Bone marrow (tissue), 2 donors: ENCODE results near the gene ZMYND10.
A peak's percentile ranks its signal among the peaks of the same experiment; 100 is the strongest.

Experiments
- DNase-seq, 2 donors: peaks; one replicate each; lab custom pipeline; 2025; lab: John Stamatoyannopoulos, UW

The ZMYND10 gene

DNA sequence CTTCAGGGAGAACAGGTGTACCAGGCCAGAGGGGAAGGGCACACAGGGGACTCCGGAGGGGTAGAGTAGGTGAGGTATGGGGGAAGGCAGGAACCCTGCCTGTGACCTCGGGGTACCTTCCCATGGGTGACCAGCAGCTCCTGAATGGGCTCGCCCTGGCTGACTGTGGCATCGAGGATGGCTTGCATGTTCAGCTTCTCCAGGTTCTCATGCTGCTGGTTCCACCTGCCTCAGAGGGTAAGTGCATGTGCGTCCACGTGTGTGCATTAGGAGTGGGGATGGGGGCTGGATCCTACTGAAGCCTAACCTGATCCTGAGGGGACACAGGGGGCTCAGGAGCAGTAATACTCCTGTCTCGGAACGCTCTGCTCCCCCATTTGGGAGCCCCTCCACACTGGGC lies 524 bp downstream of the ZMYND10 start:
- no peak for DNase-seq

GRCh38 chr3:50342813-50343633 lies 2.5 kb downstream of the ZMYND10 start:
- no peak for DNase-seq

GRCh38 chr3:50341996-50342650 lies 3.4 kb downstream of the ZMYND10 start:
- no peak for DNase-seq

GRCh38 chr3:50341537-50341936 lies 4.0 kb downstream of the ZMYND10 start:
- DNase-seq = no peak

DNA sequence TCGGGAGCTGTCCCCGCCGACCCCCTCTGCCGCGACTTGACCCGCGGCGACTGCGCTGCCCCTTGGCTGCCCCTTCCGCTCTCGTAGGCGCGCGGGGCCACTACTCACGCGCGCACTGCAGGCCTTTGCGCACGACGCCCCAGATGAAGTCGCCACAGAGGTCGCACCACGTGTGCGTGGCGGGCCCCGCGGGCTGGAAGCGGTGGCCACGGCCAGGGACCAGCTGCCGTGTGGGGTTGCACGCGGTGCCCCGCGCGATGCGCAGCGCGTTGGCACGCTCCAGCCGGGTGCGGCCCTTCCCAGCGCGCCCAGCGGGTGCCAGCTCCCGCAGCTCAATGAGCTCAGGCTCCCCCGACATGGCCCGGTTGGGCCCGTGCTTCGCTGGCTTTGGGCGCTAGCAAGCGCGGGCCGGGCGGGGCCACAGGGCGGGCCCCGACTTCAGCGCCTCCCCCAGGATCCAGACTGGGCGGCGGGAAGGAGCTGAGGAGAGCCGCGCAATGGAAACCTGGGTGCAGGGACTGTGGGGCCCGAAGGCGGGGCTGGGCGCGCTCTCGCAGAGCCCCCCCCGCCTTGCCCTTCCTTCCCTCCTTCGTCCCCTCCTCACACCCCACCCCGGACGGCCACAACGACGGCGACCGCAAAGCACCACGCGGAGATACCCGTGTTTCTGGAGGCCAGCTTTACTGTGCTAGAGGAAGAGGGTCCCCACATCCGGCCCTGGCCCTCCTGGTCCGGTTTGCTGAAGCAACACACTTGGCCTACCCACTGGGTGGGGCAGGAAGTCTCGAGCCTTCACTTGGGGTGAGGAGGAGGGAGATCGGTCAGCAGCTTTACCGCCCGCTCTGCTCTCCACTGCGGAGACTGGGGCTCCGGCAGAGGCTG lies 4.8 kb downstream of the ZMYND10 start, which contains the start of gene RASSF1:
Gene RASSF1, minus strand, starts transcription at position 389 of the 882 bp plus-strand sequence. Its CDS starts 31 bp downstream, at position 358.
- DNase-seq = peak; percentile 12 to 60

DNA sequence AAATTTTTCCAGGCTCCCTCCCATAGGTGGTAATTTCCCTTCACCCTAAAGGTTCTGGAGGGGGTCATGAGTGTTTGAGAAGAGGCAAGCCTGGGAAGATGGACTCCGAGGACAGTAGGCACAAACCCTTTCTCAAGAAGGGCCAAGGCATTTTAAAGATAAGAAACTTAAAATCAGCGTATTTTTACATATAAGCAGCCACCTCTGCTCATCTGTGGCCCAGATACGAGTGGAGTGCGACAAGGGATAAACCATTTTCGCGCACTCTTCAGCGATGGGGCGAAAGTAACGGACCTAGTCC lies 5.4 kb downstream of the ZMYND10 start:
- DNase-seq = no peak

DNA sequence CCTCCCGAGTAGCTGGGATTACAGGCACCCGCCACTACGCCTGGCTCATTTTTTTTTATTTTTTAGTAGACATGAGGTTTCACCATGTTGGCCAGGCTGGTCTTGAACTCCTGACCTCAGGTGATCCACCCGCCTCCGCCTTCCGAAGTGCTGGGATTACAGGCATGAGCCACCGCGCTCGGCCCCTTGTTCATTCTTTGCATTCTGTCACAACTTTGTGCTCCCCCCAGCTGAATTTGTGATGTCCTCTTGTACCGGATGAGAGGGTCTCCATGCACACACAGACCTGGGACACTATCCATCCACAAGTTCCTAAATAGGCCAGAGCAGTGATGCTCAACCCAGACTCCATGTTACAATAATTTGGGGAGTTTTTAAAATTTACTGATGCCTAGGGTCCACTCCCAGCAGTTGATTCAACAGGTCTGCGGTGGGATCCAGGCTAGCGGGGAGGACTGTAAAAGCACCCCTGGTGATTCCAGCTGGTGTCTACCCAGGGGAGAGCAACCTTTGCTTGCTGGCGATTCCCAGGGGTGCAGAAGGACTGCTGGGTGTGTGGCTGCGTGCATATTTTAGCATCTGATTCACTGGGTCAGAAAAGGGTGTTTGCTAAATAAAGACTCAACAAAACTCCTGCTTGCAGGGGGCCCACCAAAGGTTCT lies 5.9 kb downstream of the ZMYND10 start:
- no peak for DNase-seq

DNA sequence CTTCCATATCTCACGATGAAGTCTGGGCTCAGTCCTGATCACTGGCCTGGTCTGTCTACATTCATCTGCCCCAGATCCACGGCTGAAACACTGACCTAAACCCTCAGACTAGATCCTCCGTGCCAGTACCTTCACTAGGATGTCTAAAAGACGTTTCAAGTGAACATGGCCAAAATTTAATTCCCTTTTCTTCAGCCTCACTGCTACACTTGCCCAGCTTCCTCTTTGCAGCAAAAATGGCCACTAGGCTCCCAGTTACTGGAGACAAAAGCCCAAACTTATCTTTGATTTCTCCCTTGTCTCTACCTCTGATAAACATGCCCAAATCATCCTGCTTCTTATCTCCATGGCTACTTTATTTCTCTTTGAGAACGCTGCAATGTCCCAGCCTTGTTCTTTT lies 6.6 kb downstream of the ZMYND10 start:
- peak in 1 of 2 donors; percentile 31 for DNase-seq

DNA sequence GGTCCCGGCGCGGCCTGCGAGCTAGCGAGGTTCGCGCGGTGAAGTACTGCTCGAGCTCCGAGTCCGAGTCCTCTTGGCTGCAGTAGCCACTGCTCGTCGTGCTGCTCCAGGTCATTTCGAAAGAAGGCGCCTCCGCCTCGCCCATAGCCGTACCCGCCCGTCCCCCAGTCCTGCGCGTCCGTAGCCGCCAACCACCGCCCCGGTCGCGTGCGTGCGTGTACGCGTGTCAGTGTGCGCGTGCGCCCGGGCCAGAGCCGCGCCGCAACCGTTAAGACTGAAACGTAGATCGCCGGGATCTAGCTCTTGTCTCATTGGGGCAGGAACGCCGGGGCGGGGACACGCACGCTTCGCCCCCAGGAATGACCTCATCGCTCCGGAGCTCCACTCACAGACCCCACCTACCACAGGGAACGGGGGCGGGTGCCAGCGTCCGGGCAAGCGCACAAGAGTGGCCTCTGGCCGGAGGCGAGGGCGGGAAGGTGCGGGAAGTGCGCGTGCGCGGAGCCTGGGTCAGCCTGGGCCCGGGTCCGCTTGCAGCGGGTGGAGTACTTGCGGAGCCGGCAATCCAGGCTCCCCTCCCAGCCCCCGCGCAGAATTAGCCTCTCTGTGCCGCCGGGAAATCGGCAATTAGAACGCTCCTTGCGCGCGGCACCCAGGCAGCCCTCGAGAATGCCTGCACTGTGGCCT lies 8.2 kb downstream of the ZMYND10 start:
- DNase-seq = peak; percentile 83 to 95

DNA sequence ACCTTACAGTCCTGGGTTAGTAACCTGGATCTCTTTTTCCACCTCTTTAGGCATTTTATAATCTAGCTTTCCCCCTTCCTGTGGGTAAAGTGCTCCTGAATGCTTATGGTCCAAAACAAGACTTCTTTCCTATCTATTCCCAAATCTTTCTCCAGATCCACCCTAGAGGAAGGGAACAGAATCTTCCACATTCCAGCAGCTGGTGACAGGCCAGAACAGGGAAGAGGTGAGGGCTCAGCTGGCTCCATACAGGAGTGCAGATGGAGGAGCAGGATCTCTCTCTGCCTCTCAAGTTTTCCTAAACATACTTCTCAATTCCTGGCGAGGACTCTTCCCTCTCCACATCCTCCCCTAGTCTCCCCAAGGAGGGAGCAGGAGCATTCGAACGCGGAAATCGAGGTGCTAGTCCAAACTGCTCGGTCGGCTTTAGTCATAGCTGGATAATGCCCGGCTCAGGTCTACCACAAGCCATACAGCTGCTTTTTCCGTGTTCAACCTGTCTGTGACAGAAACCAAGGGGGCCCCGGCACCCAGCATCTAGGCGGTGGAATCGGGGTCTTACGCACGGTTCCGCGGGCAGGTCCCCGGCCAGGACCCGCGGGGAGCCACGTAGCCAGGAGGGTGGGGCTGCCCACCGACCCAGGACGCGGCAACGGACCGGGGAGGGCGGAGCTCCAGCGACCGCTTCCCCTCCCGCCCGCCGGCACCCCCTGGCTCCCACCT lies 8.9 kb downstream of the ZMYND10 start:
- DNase-seq = no peak

DNA sequence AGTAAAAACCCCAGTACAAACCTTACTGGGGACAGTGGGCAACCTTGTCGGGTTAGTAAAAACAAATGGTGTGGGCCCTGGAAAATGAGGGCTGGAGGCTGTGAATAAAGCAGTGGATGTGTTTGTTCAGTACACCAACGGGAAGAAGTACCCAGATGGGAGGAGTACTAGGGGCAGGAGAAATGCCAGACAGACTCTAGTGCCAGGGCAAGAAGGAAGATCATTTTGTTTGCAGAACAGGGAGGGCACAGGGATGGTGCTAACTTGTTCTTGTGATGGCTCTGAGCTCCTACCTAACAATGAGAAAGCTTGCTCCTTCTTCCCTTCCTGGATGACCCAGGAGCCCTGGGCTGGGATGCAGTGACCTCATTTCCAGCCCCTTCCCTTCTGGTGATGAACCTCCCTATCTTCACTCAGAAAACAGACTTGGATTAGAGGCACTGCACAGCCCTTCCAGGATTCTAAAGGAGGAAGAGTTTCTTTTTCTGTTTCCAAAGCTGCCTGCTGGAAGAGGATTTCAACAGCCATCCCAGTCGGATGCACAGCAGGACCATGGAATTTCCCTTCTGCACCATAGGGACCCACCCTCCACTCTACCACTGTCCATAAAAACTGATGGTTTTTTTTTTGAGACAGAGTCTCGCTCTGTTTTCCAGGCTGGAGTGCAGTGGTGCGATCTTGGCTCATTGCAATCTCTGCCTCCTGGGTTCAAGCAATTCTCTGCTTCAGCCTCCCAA lies 11.0 kb downstream of the ZMYND10 start:
- no peak for DNase-seq

GRCh38 chr3:50333744-50334328 lies 11.7 kb downstream of the ZMYND10 start:
- no peak for DNase-seq

DNA sequence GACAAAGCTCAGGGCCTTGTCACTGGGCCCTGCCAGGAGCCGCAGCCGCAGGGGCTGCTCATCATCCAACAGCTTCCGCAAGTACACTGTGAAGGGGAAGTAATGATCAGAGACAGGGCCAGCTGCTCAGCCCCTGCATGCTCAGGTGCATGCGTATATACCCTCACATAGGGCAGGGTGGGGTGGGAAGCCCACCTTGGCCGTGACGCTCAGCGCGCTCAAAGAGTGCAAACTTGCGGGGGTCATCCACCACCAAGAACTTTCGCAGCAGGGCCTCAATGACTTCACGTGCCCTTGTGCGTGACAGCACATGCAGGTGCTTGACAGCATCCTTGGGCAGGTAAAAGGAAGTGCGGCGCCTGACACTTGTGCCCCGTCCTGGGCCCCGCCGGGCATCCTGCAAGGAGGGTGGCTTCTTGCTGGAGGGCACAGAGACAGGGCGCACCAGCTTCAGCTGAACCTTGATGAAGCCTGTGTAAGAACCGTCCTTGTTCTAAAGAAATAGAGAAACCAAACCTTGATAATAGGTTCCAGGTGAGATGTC lies 14.1 kb downstream of the ZMYND10 start:
- DNase-seq = no peak

DNA sequence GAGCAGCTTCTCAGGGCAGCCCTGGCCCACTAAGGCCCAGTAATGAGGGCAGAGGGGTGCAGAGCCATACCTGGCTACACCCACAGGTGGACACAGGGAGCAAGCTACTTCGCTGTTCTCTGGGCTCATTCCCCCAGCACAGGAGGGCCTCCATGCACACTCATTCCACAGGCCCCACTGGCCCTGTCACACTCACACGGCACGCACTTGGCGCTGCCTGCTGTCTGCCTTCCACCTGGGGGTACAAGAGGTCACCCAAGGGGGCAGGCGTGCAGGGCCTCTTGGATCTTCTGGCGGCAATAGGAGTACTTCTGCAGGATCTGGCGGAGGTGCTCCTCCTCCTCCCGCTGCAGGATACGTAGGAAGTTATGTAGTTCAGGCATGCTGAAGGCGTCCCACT lies 15.2 kb downstream of the ZMYND10 start:
- no peak for DNase-seq

- peak; percentile 79 to 92 for DNase-seq
These were observed 17.4 kb downstream of the ZMYND10 start, which contains the start of gene TUSC2 for GRCh38 chr3:50327943-50328691. TUSC2 (minus strand) TSS chr3:50328223; CDS start chr3:50328099, 124 bp downstream.

GRCh38 chr3:50327129-50327528 lies 18.4 kb downstream of the ZMYND10 start:
- no peak for DNase-seq

GRCh38 chr3:50326182-50326541 lies 19.4 kb downstream of the ZMYND10 start:
- DNase-seq = no peak

DNA sequence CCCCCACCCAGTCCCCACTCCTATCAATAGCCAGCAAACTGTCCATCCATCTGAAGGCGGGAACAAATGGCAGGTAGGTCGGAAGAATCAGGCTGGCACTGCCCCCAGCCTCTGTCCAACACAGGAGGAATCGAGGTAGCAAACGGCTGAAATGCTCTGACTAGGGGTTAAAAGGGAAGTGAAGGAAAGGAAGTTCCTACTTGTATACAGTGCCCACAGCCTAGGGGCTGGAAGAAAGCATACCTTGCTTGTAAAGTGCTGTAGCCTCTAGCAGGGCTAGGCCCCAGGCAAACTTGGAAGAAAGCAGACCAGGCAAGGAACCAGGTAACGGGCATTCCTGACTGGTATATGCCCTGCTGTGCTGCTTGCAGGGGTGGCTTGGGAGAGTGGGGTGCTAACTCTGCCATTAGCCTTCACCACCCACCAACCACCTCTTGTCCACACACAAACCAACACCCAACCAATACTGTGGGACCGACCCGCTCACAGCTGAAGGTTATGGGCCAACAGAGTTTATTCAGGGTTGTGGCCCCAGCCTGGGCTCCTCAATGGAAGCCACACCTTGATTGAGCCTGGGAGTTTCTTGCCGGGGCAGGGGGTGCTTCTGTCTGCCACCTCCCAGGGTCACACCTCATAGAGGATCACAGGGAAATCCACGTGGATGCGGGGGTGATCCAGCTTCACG lies 19.9 kb downstream of the ZMYND10 start:
- no peak for DNase-seq
